HL-60/S4 treated with retinoic acid at 250 ng/mL for 4 days and 3 days (cell line): ENCODE results near the gene TRAPPC11.

Experiments
- in situ Hi-C: fragments of 300-500 bp; cut with MboI; formaldehyde crosslinking; loops from 2 replicates; pipeline ENCODE4 v1.7.0; 2022; ENCODE audit warnings: low sequenced_read_pairs

The TRAPPC11 gene

DNA sequence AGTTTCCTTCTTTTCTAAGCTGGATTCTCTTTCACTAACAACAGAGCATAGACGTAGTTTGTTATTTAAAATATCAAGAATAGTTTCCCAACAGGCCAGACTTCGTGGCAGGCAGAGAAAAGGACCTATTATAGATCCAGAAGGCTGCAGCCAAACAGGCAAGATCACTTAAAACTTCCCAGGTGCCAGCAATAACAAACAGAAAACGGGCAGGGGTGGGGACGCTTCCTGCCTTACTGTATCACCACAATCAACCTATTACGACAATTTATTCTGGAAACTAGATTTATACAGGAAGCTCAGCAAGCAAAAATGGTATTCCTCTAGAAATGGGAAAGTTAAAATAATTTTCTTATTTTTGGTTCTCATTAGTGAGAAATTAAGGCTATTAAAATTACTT, 22.2 kb upstream of the TRAPPC11 start:
- in situ Hi-C loops: no loop called here

DNA sequence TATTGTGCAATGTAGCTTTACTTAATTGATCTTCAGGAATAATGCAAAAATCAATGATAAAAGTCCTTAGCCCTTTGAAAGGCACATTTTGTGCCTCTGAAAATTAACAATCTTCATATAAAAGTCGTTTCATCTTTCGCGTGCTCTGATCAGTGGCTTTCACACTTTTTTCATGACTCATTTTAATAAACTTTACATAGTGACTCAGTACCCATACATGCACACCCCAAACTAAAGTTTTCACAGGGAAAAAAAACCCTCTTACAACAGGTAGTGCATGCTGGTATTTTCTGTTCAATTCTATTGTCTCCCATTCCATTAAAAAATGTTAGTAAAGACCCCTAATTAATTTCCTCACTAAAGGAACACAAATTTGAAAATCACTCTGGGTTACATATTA, 21.6 kb upstream of the TRAPPC11 start:
- in situ Hi-C loops: no loop called here

DNA sequence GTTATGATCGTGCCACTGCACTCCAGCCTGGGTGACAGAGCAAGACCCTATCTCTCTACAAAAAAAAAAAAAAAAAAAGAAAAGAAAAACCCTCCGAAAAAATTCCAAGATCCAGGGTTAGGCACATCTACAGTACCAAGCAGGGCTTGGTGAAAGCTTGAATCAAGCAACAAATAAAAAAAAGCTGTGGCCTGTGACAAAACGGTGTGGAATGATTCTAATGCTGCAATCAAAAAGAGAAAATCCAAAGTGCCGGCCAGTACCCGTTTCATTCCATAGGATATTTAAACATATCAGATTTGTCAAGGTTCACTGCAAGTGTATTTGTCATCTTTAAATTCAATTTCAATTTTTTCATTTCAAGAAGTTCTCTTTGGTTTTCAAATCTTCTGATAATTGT, 20.7 kb upstream of the TRAPPC11 start:
- in situ Hi-C loops: no loop called here

DNA sequence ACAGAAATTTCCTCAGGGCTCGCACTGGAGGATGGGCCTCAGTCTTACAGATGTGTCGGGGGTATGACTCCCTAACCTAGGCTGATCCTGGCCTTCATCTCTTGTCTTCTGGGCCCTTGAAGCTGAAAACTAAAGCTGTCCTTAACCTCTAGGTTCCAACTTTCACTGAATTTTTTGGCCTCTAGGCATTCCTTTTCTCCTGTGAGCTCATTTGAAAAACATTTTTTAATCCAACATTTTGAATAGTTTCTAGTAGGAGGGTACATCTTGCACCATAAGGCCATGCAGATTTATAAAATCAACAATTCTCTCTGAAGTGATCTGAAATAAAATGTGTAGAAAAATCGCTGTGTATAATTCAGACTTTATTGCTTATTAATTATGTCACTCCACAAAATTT, 19.8 kb upstream of the TRAPPC11 start:
- in situ Hi-C loops: no loop called here

- in situ Hi-C loops: no loop called here
Observed at GRCh38 chr4:183645326-183645725, 13.8 kb upstream of the TRAPPC11 start.

DNA sequence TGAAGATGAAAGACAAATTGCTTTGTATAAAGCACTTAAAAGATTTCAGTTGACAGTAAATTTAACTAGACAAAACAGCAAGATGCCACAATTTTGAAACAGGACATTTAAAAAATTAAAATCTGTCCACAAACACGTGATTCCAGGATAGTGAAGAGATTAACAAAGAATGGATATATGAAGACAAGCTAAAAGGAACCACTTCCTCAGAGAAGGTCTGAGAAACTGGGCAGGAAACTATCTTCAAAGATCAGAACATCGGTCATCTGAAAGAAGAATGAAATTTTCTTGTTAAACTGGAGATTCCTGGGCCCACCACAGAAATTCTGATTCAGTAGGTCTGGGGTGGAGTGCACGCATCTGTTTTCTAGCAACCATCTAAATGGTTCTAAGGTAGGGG, 1.5 kb upstream of the TRAPPC11 start:
- in situ Hi-C loops: no loop called here

DNA sequence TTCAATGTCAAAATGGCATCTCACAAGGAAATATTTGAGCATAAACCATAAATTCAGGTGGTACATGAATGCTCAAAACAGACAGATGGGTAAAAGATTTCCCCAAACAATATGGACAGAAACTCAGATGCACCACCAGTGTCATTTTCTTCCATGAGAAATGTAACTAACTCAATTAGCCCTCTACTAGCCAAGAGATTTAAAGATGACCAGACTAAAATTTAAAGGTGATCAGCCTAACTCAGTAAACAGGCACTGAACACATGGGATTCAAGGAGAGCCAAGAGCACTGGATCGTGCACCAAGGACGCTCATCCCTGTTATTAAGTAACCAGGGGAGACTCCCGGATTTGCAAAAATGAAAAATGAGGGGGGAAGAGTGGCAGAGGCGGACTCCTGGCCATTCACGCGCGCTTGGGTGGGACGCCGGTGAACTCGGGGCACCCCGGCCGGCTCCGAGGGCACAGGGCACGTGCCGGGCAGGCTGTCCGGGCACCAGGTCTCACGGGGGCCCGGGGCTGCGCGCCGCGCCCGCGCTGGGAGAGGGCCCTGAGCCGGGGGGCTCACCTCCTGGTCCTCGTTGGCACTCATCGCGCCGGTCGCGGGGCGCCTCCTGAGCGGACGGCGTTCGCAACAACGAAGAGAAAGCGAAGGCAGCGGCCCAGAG, 598 bp upstream of the TRAPPC11 start:
- in situ Hi-C loops: no loop called here

DNA sequence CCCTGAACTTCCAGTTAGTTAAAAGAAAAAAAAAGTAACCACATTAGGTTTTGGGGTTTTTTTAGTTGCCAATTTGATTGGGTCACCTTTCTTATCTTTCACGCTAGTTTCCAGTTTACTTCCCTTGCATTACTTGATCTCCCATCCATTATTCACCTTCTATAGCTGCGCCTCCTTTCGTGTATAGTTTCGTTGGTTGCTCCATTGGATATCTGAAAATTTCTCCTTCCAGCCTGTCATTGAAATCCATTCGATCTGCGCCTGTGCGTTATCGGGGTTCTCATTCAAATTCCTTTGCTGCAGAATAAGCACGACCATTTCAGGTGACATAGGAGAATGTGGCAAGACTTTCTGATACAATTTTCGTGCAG, 764 bp downstream of the TRAPPC11 start:
- in situ Hi-C loops: no loop called here

DNA sequence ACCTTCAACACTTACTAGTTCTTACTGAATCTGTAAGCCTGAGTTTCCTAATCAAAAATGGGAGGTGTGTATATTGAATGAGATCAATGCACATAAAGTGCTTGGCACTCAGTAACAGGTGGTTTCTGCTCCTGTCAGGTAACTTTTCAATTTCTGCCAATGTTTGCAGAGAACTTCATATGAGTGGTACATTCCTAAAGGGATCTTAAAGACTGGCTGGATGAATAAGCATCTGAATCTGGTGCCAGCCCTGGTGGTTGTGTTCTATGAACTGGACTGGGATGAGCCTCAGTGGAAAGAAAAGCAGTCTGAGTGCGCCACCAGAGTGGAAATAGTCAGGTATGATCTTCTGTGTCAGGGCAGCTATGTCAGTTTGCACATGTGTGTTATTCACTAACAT, 7.0 kb downstream of the TRAPPC11 start:
- in situ Hi-C loops: no loop called here

GRCh38 chr4:183670251-183670650, 11.2 kb downstream of the TRAPPC11 start:
- in situ Hi-C loops: no loop called here

DNA sequence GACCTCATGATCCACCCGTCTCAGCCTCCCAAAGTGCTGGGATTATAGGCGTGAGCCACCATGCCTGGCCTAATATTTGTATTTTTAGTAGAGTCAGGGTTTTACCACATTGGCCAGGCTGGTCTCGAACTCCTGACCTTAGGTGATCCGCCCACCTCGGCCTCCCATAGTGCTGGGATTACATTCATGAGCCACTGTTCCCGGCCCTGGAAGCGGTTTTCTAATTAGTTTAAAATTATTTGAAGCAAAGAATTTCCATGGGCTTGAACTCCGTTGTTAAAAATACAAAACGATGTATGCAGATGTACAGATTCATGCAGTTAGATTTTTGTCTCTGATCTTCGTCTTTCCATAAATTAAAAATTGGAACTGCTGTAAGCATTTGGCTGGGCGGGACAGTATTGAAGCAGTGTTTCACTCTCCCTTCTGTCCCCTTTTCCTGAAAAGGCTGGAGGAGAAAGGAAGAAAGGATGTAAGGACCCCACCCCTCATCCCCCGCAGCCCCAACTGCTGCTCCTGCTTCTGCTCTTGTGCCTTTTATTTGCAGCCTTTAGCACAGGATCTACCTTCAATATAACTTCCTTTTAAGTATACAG, 12.0 kb downstream of the TRAPPC11 start:
- in situ Hi-C loops: no loop called here

DNA sequence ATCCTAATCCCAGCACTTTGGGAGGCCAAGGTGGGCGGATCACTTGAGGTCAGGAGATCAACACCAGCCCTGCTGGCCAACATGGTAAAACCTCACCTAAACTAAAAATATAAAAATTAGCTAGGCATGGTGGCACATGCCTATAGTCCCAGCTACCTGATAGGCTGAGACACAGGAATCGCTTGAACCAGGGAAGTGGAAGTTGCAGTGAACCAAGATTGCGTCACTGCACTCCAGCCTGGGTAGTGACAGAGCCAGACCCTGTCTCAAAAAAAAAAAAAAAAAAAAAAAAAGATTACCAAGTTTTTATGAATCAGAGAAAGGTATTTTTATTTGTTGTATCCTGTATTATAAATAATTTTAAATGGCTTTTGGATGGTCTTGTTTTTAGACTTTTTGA, 15.1 kb downstream of the TRAPPC11 start:
- in situ Hi-C loops: no loop called here

DNA sequence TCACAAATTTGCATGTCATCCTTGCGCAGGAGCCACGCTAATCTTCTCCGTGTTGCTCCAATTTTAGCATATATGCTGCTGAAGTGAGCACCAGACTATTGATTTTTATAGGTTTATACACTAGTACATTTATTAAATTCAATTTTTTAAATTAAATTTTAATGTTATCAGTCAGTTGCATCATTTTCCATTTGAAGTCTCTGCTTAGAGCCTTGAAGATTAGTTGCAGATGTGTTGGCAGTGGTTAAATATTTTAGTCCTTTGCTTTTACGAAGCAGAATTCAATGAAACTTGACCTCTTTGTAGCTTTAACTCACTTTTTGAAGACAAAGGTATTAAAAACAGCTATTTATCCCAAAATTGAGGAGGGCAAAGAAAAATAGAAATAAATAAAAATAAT, 16.5 kb downstream of the TRAPPC11 start:
- in situ Hi-C loops: no loop called here

DNA sequence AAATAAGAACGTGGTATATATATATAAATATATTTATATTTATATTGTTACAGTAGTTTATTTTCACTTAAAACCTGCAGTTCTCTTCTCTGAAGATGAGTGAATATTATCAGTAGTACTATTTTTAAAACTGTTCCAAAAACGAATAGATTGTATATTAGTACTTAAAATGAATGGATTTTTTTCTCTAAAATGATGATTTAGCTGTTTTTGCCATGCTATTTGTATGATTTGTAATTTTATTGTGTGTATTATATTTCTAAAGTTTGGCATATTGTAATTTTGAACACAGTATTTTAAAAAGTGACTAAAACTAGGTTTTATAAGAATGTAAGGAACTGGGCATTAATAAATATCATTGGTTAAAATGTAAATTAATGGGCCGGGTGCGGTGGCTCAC, 22.0 kb downstream of the TRAPPC11 start:
- in situ Hi-C loops: no loop called here

GRCh38 chr4:183686461-183686860, 27.4 kb downstream of the TRAPPC11 start:
- in situ Hi-C loops: no loop called here

DNA sequence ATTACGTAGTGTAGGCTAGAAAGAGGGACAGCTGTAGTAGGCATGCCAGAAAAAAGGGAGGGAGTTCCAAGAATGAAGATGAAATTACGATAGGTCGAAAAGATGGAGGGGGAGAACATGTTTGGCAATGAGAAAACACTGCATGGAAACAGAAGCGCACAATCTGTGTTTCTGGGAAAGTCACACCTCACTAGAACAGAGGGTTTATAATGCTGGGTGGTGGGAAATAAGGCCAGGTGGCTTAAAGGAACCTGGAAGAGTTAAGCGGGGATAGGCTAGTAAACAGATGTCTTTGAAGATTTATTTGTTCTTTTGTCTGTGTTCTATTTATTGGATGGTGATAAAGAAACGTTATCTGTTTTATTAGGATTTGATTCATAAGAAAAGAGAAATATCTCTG, 29.1 kb downstream of the TRAPPC11 start:
- in situ Hi-C loops: no loop called here

- in situ Hi-C loops: no loop called here
Observed at GRCh38 chr4:183691006-183691405, 31.9 kb downstream of the TRAPPC11 start.

DNA sequence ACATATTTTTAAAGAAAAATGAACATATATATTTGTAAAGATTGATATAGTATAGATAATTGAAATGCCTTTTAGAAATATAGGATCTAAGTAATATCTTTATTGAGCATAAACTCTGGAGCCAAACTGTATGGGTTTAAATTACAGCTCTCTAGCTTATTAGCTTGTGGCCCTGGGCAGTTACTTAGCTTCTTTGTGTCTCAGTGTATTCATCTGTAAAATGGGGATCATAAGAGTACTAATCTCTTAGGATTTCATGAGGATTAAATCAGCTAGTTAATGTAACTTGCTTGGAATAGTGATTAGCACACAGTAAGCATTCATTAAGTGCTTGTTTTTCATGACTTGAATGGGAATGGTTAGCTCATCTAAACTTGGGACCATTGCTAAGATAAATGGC, 32.8 kb downstream of the TRAPPC11 start:
- in situ Hi-C loops: no loop called here

- in situ Hi-C loops: no loop called here
Observed at GRCh38 chr4:183698909-183699308, 39.8 kb downstream of the TRAPPC11 start.

GRCh38 chr4:183700407-183700806, 41.3 kb downstream of the TRAPPC11 start:
- in situ Hi-C loops: no loop called here

DNA sequence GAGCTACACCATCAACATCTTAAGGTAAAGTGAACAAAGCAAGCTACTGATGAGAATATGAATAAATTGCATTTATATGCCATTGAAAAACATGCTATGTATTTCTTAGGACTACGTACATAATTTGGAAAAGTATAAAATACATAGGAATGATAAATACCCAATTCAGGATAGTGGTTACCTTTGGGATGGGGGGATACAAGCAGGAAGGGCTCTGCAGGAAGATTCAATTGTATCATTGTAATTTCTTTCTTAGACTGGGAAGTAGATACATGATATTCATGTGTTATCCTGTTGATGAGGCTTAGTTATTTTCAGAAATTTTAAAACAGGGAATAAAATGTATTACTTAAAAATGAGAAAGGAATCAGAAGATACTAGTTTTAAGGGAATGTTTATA, 43.4 kb downstream of the TRAPPC11 start:
- in situ Hi-C loops: no loop called here

DNA sequence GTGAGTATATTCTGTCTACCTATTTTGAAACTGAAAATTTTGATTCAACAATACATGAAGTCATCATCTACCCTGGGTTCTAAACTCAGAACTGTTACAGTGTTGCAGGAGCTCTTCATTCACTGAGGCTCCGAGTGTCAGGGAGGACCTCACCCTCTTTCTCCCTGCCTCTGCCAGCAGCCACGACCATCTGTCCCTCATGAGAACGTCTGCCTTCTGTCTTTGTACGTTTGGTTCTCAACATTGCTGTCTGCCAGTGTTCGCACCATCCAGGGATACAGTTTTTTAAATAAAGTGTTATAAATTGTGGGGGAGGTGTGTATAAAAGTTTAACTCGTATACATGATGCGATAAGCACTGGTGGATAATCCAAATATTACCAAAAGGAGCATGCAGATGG, 55.5 kb downstream of the TRAPPC11 start:
- in situ Hi-C loops: no loop called here

DNA sequence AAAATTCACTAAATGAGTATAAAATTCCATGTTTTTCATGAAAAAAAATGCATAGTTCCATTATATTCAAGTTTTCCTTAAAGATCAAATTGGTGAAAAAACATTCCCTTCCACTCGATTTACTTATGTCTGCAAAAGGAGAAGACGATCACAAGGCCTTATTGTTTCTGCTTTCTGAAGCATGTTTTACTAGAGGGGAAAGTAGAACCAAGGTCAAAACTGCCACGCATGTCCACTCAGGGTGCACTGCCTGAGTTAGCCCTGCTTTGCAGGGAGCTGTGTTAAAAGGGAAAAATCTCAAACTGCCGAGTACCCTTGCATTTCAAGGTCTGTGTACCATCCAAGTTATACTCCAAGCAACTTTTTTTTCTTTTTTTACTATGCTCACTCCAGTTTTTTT, 57.2 kb downstream of the TRAPPC11 start:
- in situ Hi-C loops: no loop called here
